Lower lobe of right lung (tissue), 2 donors: ENCODE results near the gene COL18A1. TPM values are rescaled to one million over a fixed set of nuclear protein-coding genes. Genes with fewer than 3 reads are reported as not detected.

Experiments
- ATAC-seq, 2 donors: fragments of 200-7000 bp; cut with Tn5 transposase; one replicate each; pipeline ENCODE4 v1.9.1; 2020 to 2022; ENCODE audit warnings: mild to moderate bottlenecking in 2 of 2, moderate library complexity in 2 of 2
- DNase-seq: peaks from one replicate; pipeline ENCODE4 v3.0.0-alpha.2; 2020
- H3K27ac ChIP-seq: fragments of 200-600 bp; one replicate; pipeline ENCODE4 v1.8.0; 2022
- H3K27me3 ChIP-seq: fragments of 200-600 bp; one replicate; pipeline ENCODE4 v1.8.0; 2022; ENCODE audit warnings: low read depth
- H3K36me3 ChIP-seq: fragments of 200-600 bp; one replicate; pipeline ENCODE4 v1.8.0; 2022; ENCODE audit warnings: mild to moderate bottlenecking
- H3K4me1 ChIP-seq: fragments of 200-600 bp; one replicate; pipeline ENCODE4 v1.8.0; 2022
- H3K4me3 ChIP-seq: fragments of 200-600 bp; one replicate; pipeline ENCODE4 v1.8.0; 2022; ENCODE audit warnings: mild to moderate bottlenecking
- H3K9me3 ChIP-seq: fragments of 200-600 bp; one replicate; pipeline ENCODE4 v1.8.0; 2022
- CTCF ChIP-seq: fragments of 200-600 bp; IDR thresholded peaks from one replicate; pipeline ENCODE4 v1.8.0; 2022; ENCODE audit warnings: antibody characterized with exemption, mild to moderate bottlenecking
- intact Hi-C: fragments of 100-400 bp; cut with DNase I; formaldehyde crosslinking; loops from one replicate; pipeline ENCODE4 v1.11.0; 2022
- total RNA-seq: library from RNA; stranded (reverse); fragmentation: NEBNext Ultra II Directional; extraction: Animal tissue kit (Norgen Biotek cat#: 25700); gene quantifications from one replicate; pipeline ENCODE4 v1.2.1, GENCODE V29; 2021
- donor health status: DM: no; HTN: yes; CAD: no; lungs with severe emphysema.

COL18A1 gene
- total RNA-seq, 1 donor from 2014 or later = 45.1 TPM

DNA sequence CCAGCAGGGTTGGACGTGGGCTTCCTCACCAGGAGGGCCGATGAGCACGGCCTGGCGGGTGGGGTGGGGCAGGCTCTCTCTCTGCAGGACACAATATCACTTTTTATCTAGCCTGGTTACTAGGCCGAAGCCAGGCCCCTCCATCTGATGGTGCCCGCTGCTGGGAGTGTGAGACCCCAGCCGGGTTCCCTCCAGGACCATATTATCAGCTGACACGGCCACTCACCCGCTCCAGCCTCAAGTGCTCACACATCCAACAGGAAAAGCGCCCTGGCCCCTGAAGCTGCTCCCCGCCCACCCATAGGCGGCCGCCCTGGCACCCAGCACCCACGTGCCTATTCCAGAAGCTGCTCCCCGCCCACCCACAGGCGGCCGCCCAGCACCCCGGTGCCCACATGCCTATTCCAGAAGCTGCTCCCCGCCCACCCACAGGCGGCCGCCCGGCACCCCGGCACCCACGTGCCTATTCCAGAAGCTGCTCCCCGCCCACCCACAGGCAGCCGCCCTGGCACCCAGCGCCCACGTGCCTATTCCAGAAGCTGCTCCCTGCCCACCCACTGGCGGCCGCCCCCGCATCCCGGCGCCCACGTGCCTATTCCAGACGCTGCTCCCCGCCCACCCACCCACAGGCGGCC is 132.3 kb downstream of the COL18A1 start:
- DNase-seq (peak; percentile 44), ATAC-seq (no peak)
- Histone ChIP-seq H3K4me3 (no peak overlapping the region), H3K4me1 (peaks cover 27% of the 10 kb centered on the region), H3K9me3 (no peaks in the 10 kb centered on the region), H3K27ac (no peak overlapping the region), H3K36me3 (no peaks in the 10 kb centered on the region), H3K27me3 (no peaks in the 10 kb centered on the region)
- no peak for TF ChIP-seq CTCF
- intact Hi-C loops = no loop called here

- TF ChIP-seq CTCF = no peak
- no peak overlapping the region for H3K27ac ChIP-seq
- peaks cover 29% of the 10 kb centered on the region for H3K4me1 ChIP-seq
- H3K36me3 ChIP-seq = no peaks in the 10 kb centered on the region
- no peak overlapping the region for H3K4me3 ChIP-seq
- no peaks in the 10 kb centered on the region for H3K9me3 ChIP-seq
- DNase-seq = peak; percentile 39
- intact Hi-C loops = no loop called here
- H3K27me3 ChIP-seq = no peaks in the 10 kb centered on the region
- no peak for ATAC-seq
Measured at GRCh38 chr21:45537746-45538291, 132.9 kb downstream of the COL18A1 start.

DNA sequence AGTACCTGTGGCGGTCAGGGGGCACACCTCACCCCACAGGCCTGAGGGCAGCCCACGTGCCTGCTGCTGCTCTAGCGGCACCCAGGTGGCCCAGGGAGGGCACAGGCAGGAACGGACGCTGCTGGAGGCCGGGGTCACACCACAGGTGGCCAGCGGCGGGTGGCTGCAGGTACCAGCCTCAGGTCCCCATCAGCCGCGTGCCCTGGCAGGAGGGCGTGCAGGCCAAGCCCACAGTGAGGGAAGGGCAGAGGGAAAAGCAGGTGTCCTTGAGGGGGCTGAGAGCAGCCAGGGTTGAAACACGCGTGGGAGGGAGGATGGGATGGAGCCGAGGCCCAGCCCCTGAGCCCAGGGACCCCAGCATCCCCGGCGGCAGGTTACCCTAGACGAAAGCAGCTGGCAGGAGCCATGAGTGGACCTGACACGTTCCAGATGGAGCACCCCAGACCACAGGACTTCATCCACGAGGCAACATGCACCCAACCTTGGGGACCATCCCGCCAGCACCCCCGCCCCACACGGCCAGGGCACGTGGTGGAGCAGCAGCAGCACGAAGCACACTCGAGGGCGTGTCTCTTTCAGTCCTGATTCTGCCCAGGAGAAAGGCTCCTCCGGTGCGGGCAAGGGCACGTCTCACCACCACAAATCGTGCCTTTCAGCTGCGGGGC is 133.5 kb downstream of the COL18A1 start:
- peak; percentile 41 for DNase-seq
- H3K27me3 ChIP-seq = no peaks in the 10 kb centered on the region
- no peak for ATAC-seq
- no peaks in the 10 kb centered on the region for H3K36me3 ChIP-seq
- no peak for TF ChIP-seq CTCF
- intact Hi-C loops = no loop called here
- no peak overlapping the region for H3K4me3 ChIP-seq
- no peaks in the 10 kb centered on the region for H3K9me3 ChIP-seq
- peaks cover 32% of the 10 kb centered on the region for H3K4me1 ChIP-seq
- H3K27ac ChIP-seq = no peak overlapping the region

DNA sequence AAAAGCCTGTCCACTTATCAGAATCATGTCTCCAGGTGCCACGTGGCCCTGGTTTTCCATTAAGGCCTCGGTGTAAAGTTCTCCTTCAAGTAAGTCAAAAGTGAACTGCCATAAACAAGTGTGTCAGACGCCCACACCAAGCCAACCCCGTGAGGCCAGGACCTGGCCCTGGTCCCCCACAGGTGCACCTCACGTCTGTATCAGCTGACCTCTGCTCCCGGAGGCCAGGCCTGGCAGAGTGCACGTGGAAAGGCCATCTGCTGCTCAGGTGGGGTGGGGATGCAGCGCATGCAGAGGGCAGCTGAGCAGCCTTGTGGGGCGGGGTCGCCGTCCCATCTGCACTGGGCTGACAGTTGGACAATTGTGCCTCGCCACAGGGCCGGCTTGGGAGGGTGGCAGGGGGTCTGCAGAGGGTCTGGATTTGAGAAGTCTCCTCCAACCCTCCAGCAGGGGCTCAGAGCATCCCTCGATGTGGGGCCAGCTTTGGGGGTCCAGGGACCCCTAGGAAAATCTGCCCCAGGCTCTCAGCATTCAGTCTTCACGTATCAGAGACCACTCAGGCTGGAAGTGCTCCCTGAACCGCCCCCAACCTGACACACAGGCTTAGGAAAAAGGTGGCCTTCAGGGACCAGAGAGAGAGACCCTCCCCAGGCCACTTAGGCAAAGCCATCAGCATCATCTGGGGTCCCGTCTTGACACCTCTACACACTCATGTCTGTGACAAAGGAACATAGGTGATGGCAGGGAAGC is 134.3 kb downstream of the COL18A1 start:
- no peaks in the 10 kb centered on the region for H3K27me3 ChIP-seq
- H3K27ac ChIP-seq = no peak overlapping the region
- TF ChIP-seq CTCF = no peak
- H3K9me3 ChIP-seq = no peaks in the 10 kb centered on the region
- intact Hi-C loops = no loop called here
- DNase-seq = peak; percentile 36
- H3K36me3 ChIP-seq = no peaks in the 10 kb centered on the region
- ATAC-seq = no peak
- H3K4me1 ChIP-seq = peaks cover 25% of the 10 kb centered on the region
- no peak overlapping the region for H3K4me3 ChIP-seq

DNA sequence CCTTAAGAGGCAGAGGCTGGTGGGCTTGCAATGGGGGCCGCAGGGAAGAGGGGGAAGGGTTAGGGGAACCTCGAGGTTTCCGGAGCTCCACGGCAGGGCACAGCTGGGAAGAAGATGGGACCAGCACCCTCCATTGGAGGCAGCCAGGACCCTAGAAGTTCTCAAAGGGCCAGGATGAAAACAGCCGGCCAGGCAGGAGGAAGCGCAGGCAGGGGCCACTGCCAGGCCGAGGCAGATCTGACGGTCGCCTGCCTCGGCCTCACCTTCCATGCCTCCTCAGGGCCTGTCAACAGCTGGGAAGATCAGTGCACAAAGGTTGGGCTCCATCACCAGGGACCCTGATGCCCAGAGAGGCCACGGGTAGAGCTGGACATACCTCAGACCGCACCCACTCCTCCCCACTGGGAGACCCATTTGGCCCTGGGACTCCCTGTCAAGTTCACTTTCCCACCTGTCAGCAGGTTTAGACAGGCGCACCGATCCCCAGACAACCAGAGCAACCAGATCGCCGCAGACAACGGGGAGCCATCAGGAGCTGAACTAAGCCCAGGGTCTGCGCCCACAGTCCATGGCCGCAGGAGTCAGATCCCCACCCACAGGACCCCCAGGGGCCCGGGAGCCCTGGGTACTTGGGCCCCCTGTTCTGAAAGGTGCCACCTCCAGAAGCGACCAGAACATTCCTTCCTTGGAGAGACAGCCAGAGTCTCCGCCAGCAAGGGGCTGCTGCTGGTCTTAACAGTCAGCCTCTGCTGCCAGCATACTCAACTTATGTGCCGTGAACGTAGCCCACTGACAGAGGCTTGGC is 135.0 kb downstream of the COL18A1 start:
- intact Hi-C loops = no loop called here
- Histone ChIP-seq H3K27me3 (no peaks in the 10 kb centered on the region), H3K27ac (no peak overlapping the region), H3K9me3 (no peaks in the 10 kb centered on the region), H3K4me3 (no peak overlapping the region), H3K36me3 (no peaks in the 10 kb centered on the region), H3K4me1 (peaks cover 18% of the 10 kb centered on the region)
- DNase-seq (peak; percentile 39), ATAC-seq (no peak)
- no peak for TF ChIP-seq CTCF
